Hypothalamus (tissue), 51 donors: ENCODE data around the gene PACRG.

Source experiments
- DNase-seq, 51 donors: peaks; one replicate each; lab custom pipeline; 2025; lab: John Stamatoyannopoulos, UW

Gene PACRG

GRCh38 chr6:163296835-163297519, 569.2 kb downstream of the PACRG start:
- no peak for DNase-seq

GRCh38 chr6:163298079-163298830, 570.5 kb downstream of the PACRG start:
- DNase-seq = no peak

GRCh38 chr6:163300838-163301237, 573.1 kb downstream of the PACRG start:
- no peak for DNase-seq

- DNase-seq = no peak
Measured at GRCh38 chr6:163301726-163302635, 574.2 kb downstream of the PACRG start.

- no peak for DNase-seq
Measured at GRCh38 chr6:163302747-163303146, 575.0 kb downstream of the PACRG start.

- no peak for DNase-seq
Measured at GRCh38 chr6:163306000-163306399, 578.2 kb downstream of the PACRG start.

GRCh38 chr6:163308629-163309440, 581.1 kb downstream of the PACRG start:
- DNase-seq = no peak

GRCh38 chr6:163309491-163310026, 581.8 kb downstream of the PACRG start:
- DNase-seq = no peak

- no peak for DNase-seq
Measured at GRCh38 chr6:163310096-163310972, 582.6 kb downstream of the PACRG start.

GRCh38 chr6:163310973-163311383, 583.2 kb downstream of the PACRG start:
- DNase-seq = no peak

- no peak for DNase-seq
Measured at GRCh38 chr6:163311830-163312229, 584.1 kb downstream of the PACRG start.

- DNase-seq = no peak
Measured at GRCh38 chr6:163313566-163313965, 585.8 kb downstream of the PACRG start.

- no peak for DNase-seq
Measured at GRCh38 chr6:163313981-163314380, 586.2 kb downstream of the PACRG start.

GRCh38 chr6:163314791-163315470, 587.2 kb downstream of the PACRG start:
- DNase-seq = peak in 25 of 51 donors; percentile 21 to 92 (median 47)

GRCh38 chr6:163316866-163317495, 589.2 kb downstream of the PACRG start:
- peak in 1 of 51 donors; percentile 36 for DNase-seq

- DNase-seq = no peak
Measured at GRCh38 chr6:163318071-163318786, 590.5 kb downstream of the PACRG start.
